ENCODE results near the gene C9orf152.

C9orf152 gene

GRCh38 chr9:110180511-110181434 is 27.2 kb downstream of the C9orf152 start:
- no peak for DNase-seq (ENCODE audit: low read depth, low spot score)
- Histone ChIP-seq H3K27ac (ENCODE audit: low read length) (no peak overlapping the region), H3K9me3 (ENCODE audit: control insufficient read depth, insufficient read depth, low read length) (no peaks in the 10 kb centered on the region), H3K36me3 (ENCODE audit: control insufficient read depth, insufficient read depth, low read length) (no peaks in the 10 kb centered on the region), H3K4me3 (ENCODE audit: low read length) (no peak overlapping the region), H3K27me3 (ENCODE audit: control insufficient read depth, insufficient read depth, low read length) (no peaks in the 10 kb centered on the region), H3K4me1 (ENCODE audit: control insufficient read depth, insufficient read depth, low read length) (no peaks in the 10 kb centered on the region)
- no CpG with 5 or more reads among the region's 7 CpGs for WGBS (ENCODE audit: insufficient coverage, insufficient read length)

GRCh38 chr9:110179734-110180133 is 28.2 kb downstream of the C9orf152 start:
- Histone ChIP-seq H3K4me1 (ENCODE audit: control insufficient read depth, insufficient read depth, low read length) (no peaks in the 10 kb centered on the region), H3K36me3 (ENCODE audit: control insufficient read depth, insufficient read depth, low read length) (no peaks in the 10 kb centered on the region), H3K4me3 (ENCODE audit: low read length) (no peak overlapping the region), H3K27ac (ENCODE audit: low read length) (no peak overlapping the region), H3K27me3 (ENCODE audit: control insufficient read depth, insufficient read depth, low read length) (no peaks in the 10 kb centered on the region), H3K9me3 (ENCODE audit: control insufficient read depth, insufficient read depth, low read length) (no peaks in the 10 kb centered on the region)
- WGBS (ENCODE audit: insufficient coverage, insufficient read length): no CpG with 5 or more reads among the region's 4 CpGs
- no peak for DNase-seq (ENCODE audit: low read depth, low spot score)

GRCh38 chr9:110178281-110178680 is 29.7 kb downstream of the C9orf152 start:
- H3K27me3 ChIP-seq (ENCODE audit: control insufficient read depth, insufficient read depth, low read length): no peaks in the 10 kb centered on the region
- H3K36me3 ChIP-seq (ENCODE audit: control insufficient read depth, insufficient read depth, low read length): no peaks in the 10 kb centered on the region
- DNase-seq (ENCODE audit: low read depth, low spot score): no peak
- no peaks in the 10 kb centered on the region for H3K4me1 ChIP-seq (ENCODE audit: control insufficient read depth, insufficient read depth, low read length)
- H3K9me3 ChIP-seq (ENCODE audit: control insufficient read depth, insufficient read depth, low read length): no peaks in the 10 kb centered on the region
- no CpG with 5 or more reads among the region's 1 CpG for WGBS (ENCODE audit: insufficient coverage, insufficient read length)
- H3K27ac ChIP-seq (ENCODE audit: low read length): no peak overlapping the region
- H3K4me3 ChIP-seq (ENCODE audit: low read length): no peak overlapping the region

- no peak for DNase-seq (ENCODE audit: low read depth, low spot score)
- no CpG with 5 or more reads among the region's 4 CpGs for WGBS (ENCODE audit: insufficient coverage, insufficient read length)
- Histone ChIP-seq H3K9me3 (ENCODE audit: control insufficient read depth, insufficient read depth, low read length) (no peaks in the 10 kb centered on the region), H3K4me1 (ENCODE audit: control insufficient read depth, insufficient read depth, low read length) (peaks cover 2% of the 10 kb centered on the region; the same call in 1 of the 2 replicates), H3K36me3 (ENCODE audit: control insufficient read depth, insufficient read depth, low read length) (no peaks in the 10 kb centered on the region), H3K27me3 (ENCODE audit: control insufficient read depth, insufficient read depth, low read length) (no peaks in the 10 kb centered on the region), H3K4me3 (ENCODE audit: low read length) (no peak overlapping the region), H3K27ac (ENCODE audit: low read length) (no peak overlapping the region)
Measured at GRCh38 chr9:110175275-110175968, 32.5 kb downstream of the C9orf152 start.

- H3K27me3 ChIP-seq (ENCODE audit: control insufficient read depth, insufficient read depth, low read length): no peaks in the 10 kb centered on the region
- no peak overlapping the region for H3K27ac ChIP-seq (ENCODE audit: low read length)
- no peaks in the 10 kb centered on the region for H3K9me3 ChIP-seq (ENCODE audit: control insufficient read depth, insufficient read depth, low read length)
- peaks cover 2% of the 10 kb centered on the region; the same call in 1 of the 2 replicates for H3K4me1 ChIP-seq (ENCODE audit: control insufficient read depth, insufficient read depth, low read length)
- no peak overlapping the region for H3K4me3 ChIP-seq (ENCODE audit: low read length)
- WGBS (ENCODE audit: insufficient coverage, insufficient read length): no CpG with 5 or more reads among the region's 7 CpGs
- DNase-seq (ENCODE audit: low read depth, low spot score): no peak
- no peaks in the 10 kb centered on the region; the same call in 1 of the 2 replicates for H3K36me3 ChIP-seq (ENCODE audit: control insufficient read depth, insufficient read depth, low read length)
Measured at GRCh38 chr9:110173322-110173642, 34.7 kb downstream of the C9orf152 start.

- H3K9me3 ChIP-seq (ENCODE audit: control insufficient read depth, insufficient read depth, low read length): no peaks in the 10 kb centered on the region
- no CpG with 5 or more reads among the region's 9 CpGs for WGBS (ENCODE audit: insufficient coverage, insufficient read length)
- H3K27ac ChIP-seq (ENCODE audit: low read length): no peak overlapping the region
- no peaks in the 10 kb centered on the region for H3K27me3 ChIP-seq (ENCODE audit: control insufficient read depth, insufficient read depth, low read length)
- no peak overlapping the region for H3K4me3 ChIP-seq (ENCODE audit: low read length)
- peaks cover 3% of the 10 kb centered on the region for H3K4me1 ChIP-seq (ENCODE audit: control insufficient read depth, insufficient read depth, low read length)
- DNase-seq (ENCODE audit: low read depth, low spot score): no peak
- no peaks in the 10 kb centered on the region; the same call in 1 of the 2 replicates for H3K36me3 ChIP-seq (ENCODE audit: control insufficient read depth, insufficient read depth, low read length)
Measured at GRCh38 chr9:110170357-110171257, 37.4 kb downstream of the C9orf152 start.

GRCh38 chr9:110168486-110168885 is 39.5 kb downstream of the C9orf152 start:
- Histone ChIP-seq H3K4me3 (ENCODE audit: low read length) (no peak overlapping the region), H3K27ac (ENCODE audit: low read length) (no peak overlapping the region), H3K4me1 (ENCODE audit: control insufficient read depth, insufficient read depth, low read length) (peaks cover 3% of the 10 kb centered on the region), H3K36me3 (ENCODE audit: control insufficient read depth, insufficient read depth, low read length) (no peaks in the 10 kb centered on the region; the same call in 1 of the 2 replicates), H3K9me3 (ENCODE audit: control insufficient read depth, insufficient read depth, low read length) (no peaks in the 10 kb centered on the region), H3K27me3 (ENCODE audit: control insufficient read depth, insufficient read depth, low read length) (no peaks in the 10 kb centered on the region)
- no peak for DNase-seq (ENCODE audit: low read depth, low spot score)
- WGBS (ENCODE audit: insufficient coverage, insufficient read length): no CpG with 5 or more reads among the region's 5 CpGs

- DNase-seq (ENCODE audit: low read depth, low spot score): no peak
- no peak overlapping the region for H3K4me3 ChIP-seq (ENCODE audit: low read length)
- no peaks in the 10 kb centered on the region for H3K36me3 ChIP-seq (ENCODE audit: control insufficient read depth, insufficient read depth, low read length)
- H3K9me3 ChIP-seq (ENCODE audit: control insufficient read depth, insufficient read depth, low read length): no peaks in the 10 kb centered on the region
- no peaks in the 10 kb centered on the region for H3K4me1 ChIP-seq (ENCODE audit: control insufficient read depth, insufficient read depth, low read length)
- no CpG with 5 or more reads among the region's 4 CpGs for WGBS (ENCODE audit: insufficient coverage, insufficient read length)
- H3K27ac ChIP-seq (ENCODE audit: low read length): no peak overlapping the region
- H3K27me3 ChIP-seq (ENCODE audit: control insufficient read depth, insufficient read depth, low read length): no peaks in the 10 kb centered on the region
Measured at GRCh38 chr9:110161940-110162339, 46.0 kb downstream of the C9orf152 start.

GRCh38 chr9:110160685-110161084 is 47.3 kb downstream of the C9orf152 start:
- H3K4me1 ChIP-seq (ENCODE audit: control insufficient read depth, insufficient read depth, low read length): no peaks in the 10 kb centered on the region
- WGBS (ENCODE audit: insufficient coverage, insufficient read length): no CpG with 5 or more reads among the region's 7 CpGs
- H3K27ac ChIP-seq (ENCODE audit: low read length): no peak overlapping the region
- H3K9me3 ChIP-seq (ENCODE audit: control insufficient read depth, insufficient read depth, low read length): no peaks in the 10 kb centered on the region
- no peak for DNase-seq (ENCODE audit: low read depth, low spot score)
- H3K27me3 ChIP-seq (ENCODE audit: control insufficient read depth, insufficient read depth, low read length): no peaks in the 10 kb centered on the region
- H3K36me3 ChIP-seq (ENCODE audit: control insufficient read depth, insufficient read depth, low read length): no peaks in the 10 kb centered on the region
- no peak overlapping the region for H3K4me3 ChIP-seq (ENCODE audit: low read length)

- WGBS (ENCODE audit: insufficient coverage, insufficient read length): no CpG with 5 or more reads among the region's 1 CpG
- Histone ChIP-seq H3K27ac (ENCODE audit: low read length) (no peak overlapping the region), H3K27me3 (ENCODE audit: control insufficient read depth, insufficient read depth, low read length) (no peaks in the 10 kb centered on the region), H3K36me3 (ENCODE audit: control insufficient read depth, insufficient read depth, low read length) (no peaks in the 10 kb centered on the region), H3K9me3 (ENCODE audit: control insufficient read depth, insufficient read depth, low read length) (no peaks in the 10 kb centered on the region), H3K4me3 (ENCODE audit: low read length) (no peak overlapping the region), H3K4me1 (ENCODE audit: control insufficient read depth, insufficient read depth, low read length) (no peaks in the 10 kb centered on the region)
- DNase-seq (ENCODE audit: low read depth, low spot score): no peak
Measured at GRCh38 chr9:110160123-110160522, 47.8 kb downstream of the C9orf152 start.
